ENCODE results near the gene CDK19.
"Not testable (repeated sequence)": the region's sequence is repeated elsewhere in the genome, so short reads cannot be mapped to it uniquely, and the experiment has no call there.

Gene CDK19

GRCh38 chr6:110786271-110786670 lies 29.0 kb downstream of the CDK19 start:
- Histone ChIP-seq H3K27me3 (ENCODE audit: control insufficient read depth in 1 of 2, insufficient read depth in 2 of 2, low read length in 2 of 2) (no peaks in the 10 kb centered on the region), H3K4me3 (ENCODE audit: low read length in 2 of 2) (no peak overlapping the region), H3K36me3 (ENCODE audit: control insufficient read depth in 2 of 2, insufficient read depth in 2 of 2, low read length in 2 of 2) (no peaks in the 10 kb centered on the region), H3K9me3 (ENCODE audit: control insufficient read depth in 2 of 2, low read length in 2 of 2) (no peaks in the 10 kb centered on the region), H3K9ac (ENCODE audit: low read length in 2 of 2) (no peak overlapping the region), H3K4me1 (ENCODE audit: control insufficient read depth, insufficient read depth, low read length) (no peaks in the 10 kb centered on the region), H3K27ac (ENCODE audit: low read length) (no peak overlapping the region)

- H3K4me1 ChIP-seq (ENCODE audit: control insufficient read depth, insufficient read depth, low read length) = no peaks in the 10 kb centered on the region
- H3K9me3 ChIP-seq (ENCODE audit: control insufficient read depth in 2 of 2, low read length in 2 of 2) = no peaks in the 10 kb centered on the region
- H3K27me3 ChIP-seq (ENCODE audit: control insufficient read depth in 1 of 2, insufficient read depth in 2 of 2, low read length in 2 of 2) = no peaks in the 10 kb centered on the region
- no peak overlapping the region for H3K9ac ChIP-seq (ENCODE audit: low read length in 2 of 2)
- no peak overlapping the region for H3K4me3 ChIP-seq (ENCODE audit: low read length in 2 of 2)
- H3K27ac ChIP-seq (ENCODE audit: low read length) = no peak overlapping the region
- H3K36me3 ChIP-seq (ENCODE audit: control insufficient read depth in 2 of 2, insufficient read depth in 2 of 2, low read length in 2 of 2) = no peaks in the 10 kb centered on the region
Measured at GRCh38 chr6:110784610-110784979, 30.7 kb downstream of the CDK19 start.

- Histone ChIP-seq H3K27me3 (ENCODE audit: control insufficient read depth in 1 of 2, insufficient read depth in 2 of 2, low read length in 2 of 2) (no peaks in the 10 kb centered on the region), H3K4me3 (ENCODE audit: low read length in 2 of 2) (no peak overlapping the region), H3K9ac (ENCODE audit: low read length in 2 of 2) (no peak overlapping the region)
Measured at GRCh38 chr6:110781522-110782214, 33.6 kb downstream of the CDK19 start.

GRCh38 chr6:110778333-110778732 lies 36.9 kb downstream of the CDK19 start:
- H3K4me3 ChIP-seq (ENCODE audit: low read length in 2 of 2) = no peak overlapping the region
- H3K27ac ChIP-seq (ENCODE audit: low read length) = no peak overlapping the region
- no peak overlapping the region for H3K9ac ChIP-seq (ENCODE audit: low read length in 2 of 2)
- no peaks in the 10 kb centered on the region for H3K36me3 ChIP-seq (ENCODE audit: control insufficient read depth in 2 of 2, insufficient read depth in 2 of 2, low read length in 2 of 2)
- H3K4me1 ChIP-seq (ENCODE audit: control insufficient read depth, insufficient read depth, low read length) = no peaks in the 10 kb centered on the region
- no peaks in the 10 kb centered on the region for H3K27me3 ChIP-seq (ENCODE audit: control insufficient read depth in 1 of 2, insufficient read depth in 2 of 2, low read length in 2 of 2)
- no peaks in the 10 kb centered on the region for H3K9me3 ChIP-seq (ENCODE audit: control insufficient read depth in 2 of 2, low read length in 2 of 2)

More at GRCh38 chr6:110781522-110782214, 33.6 kb downstream of the CDK19 start:
- Histone ChIP-seq H3K4me1 (ENCODE audit: control insufficient read depth, insufficient read depth, low read length) (no peaks in the 10 kb centered on the region), H3K9me3 (ENCODE audit: control insufficient read depth in 2 of 2, low read length in 2 of 2) (no peaks in the 10 kb centered on the region), H3K36me3 (ENCODE audit: control insufficient read depth in 2 of 2, insufficient read depth in 2 of 2, low read length in 2 of 2) (no peaks in the 10 kb centered on the region), H3K27ac (ENCODE audit: low read length) (no peak overlapping the region)

- Histone ChIP-seq H3K4me3 (ENCODE audit: low read length in 2 of 2) (no peak overlapping the region), H3K27me3 (ENCODE audit: control insufficient read depth in 1 of 2, insufficient read depth in 2 of 2, low read length in 2 of 2) (no peaks in the 10 kb centered on the region), H3K9ac (ENCODE audit: low read length in 2 of 2) (no peak overlapping the region), H3K9me3 (ENCODE audit: control insufficient read depth in 2 of 2, low read length in 2 of 2) (no peaks in the 10 kb centered on the region), H3K4me1 (ENCODE audit: control insufficient read depth, insufficient read depth, low read length) (no peaks in the 10 kb centered on the region), H3K27ac (ENCODE audit: low read length) (no peak overlapping the region), H3K36me3 (ENCODE audit: control insufficient read depth in 2 of 2, insufficient read depth in 2 of 2, low read length in 2 of 2) (no peaks in the 10 kb centered on the region)
Measured at GRCh38 chr6:110777636-110778035, 37.6 kb downstream of the CDK19 start.

- Histone ChIP-seq H3K27ac (ENCODE audit: low read length) (no peak overlapping the region), H3K27me3 (ENCODE audit: control insufficient read depth in 1 of 2, insufficient read depth in 2 of 2, low read length in 2 of 2) (no peaks in the 10 kb centered on the region), H3K36me3 (ENCODE audit: control insufficient read depth in 2 of 2, insufficient read depth in 2 of 2, low read length in 2 of 2) (no peaks in the 10 kb centered on the region), H3K4me1 (ENCODE audit: control insufficient read depth, insufficient read depth, low read length) (no peaks in the 10 kb centered on the region), H3K9me3 (ENCODE audit: control insufficient read depth in 2 of 2, low read length in 2 of 2) (no peaks in the 10 kb centered on the region), H3K4me3 (ENCODE audit: low read length in 2 of 2) (no peak overlapping the region), H3K9ac (ENCODE audit: low read length in 2 of 2) (no peak overlapping the region)
Measured at GRCh38 chr6:110776413-110776812, 38.9 kb downstream of the CDK19 start.

GRCh38 chr6:110769923-110770322 lies 45.3 kb downstream of the CDK19 start:
- H3K4me1 ChIP-seq (ENCODE audit: control insufficient read depth, insufficient read depth, low read length) = no peaks in the 10 kb centered on the region
- H3K27ac ChIP-seq (ENCODE audit: low read length) = no peak overlapping the region
- peaks cover 0 to 3% of the 10 kb centered on the region in 2 donors for H3K9me3 ChIP-seq (ENCODE audit: control insufficient read depth in 2 of 2, low read length in 2 of 2)
- no peak overlapping the region for H3K4me3 ChIP-seq (ENCODE audit: low read length in 2 of 2)
- H3K9ac ChIP-seq (ENCODE audit: low read length in 2 of 2) = no peak overlapping the region
- H3K36me3 ChIP-seq (ENCODE audit: control insufficient read depth in 2 of 2, insufficient read depth in 2 of 2, low read length in 2 of 2) = no peaks in the 10 kb centered on the region
- no peaks in the 10 kb centered on the region for H3K27me3 ChIP-seq (ENCODE audit: control insufficient read depth in 1 of 2, insufficient read depth in 2 of 2, low read length in 2 of 2)

GRCh38 chr6:110768057-110768456 lies 47.2 kb downstream of the CDK19 start:
- H3K9ac ChIP-seq (ENCODE audit: low read length in 2 of 2) = no peak overlapping the region
- no peak overlapping the region for H3K27ac ChIP-seq (ENCODE audit: low read length)
- no peak overlapping the region for H3K4me3 ChIP-seq (ENCODE audit: low read length in 2 of 2)
- H3K36me3 ChIP-seq (ENCODE audit: control insufficient read depth in 2 of 2, insufficient read depth in 2 of 2, low read length in 2 of 2) = no peaks in the 10 kb centered on the region
- H3K9me3 ChIP-seq (ENCODE audit: control insufficient read depth in 2 of 2, low read length in 2 of 2) = peaks cover 0 to 3% of the 10 kb centered on the region in 2 donors
- no peaks in the 10 kb centered on the region for H3K4me1 ChIP-seq (ENCODE audit: control insufficient read depth, insufficient read depth, low read length)
- no peaks in the 10 kb centered on the region for H3K27me3 ChIP-seq (ENCODE audit: control insufficient read depth in 1 of 2, insufficient read depth in 2 of 2, low read length in 2 of 2)

GRCh38 chr6:110761371-110761770 lies 53.9 kb downstream of the CDK19 start:
- no peak overlapping the region for H3K9ac ChIP-seq (ENCODE audit: low read length in 2 of 2)
- no peaks in the 10 kb centered on the region for H3K4me1 ChIP-seq (ENCODE audit: control insufficient read depth, insufficient read depth, low read length)
- no peak overlapping the region for H3K27ac ChIP-seq (ENCODE audit: low read length)
- no peaks in the 10 kb centered on the region for H3K9me3 ChIP-seq (ENCODE audit: control insufficient read depth in 2 of 2, low read length in 2 of 2)
- no peaks in the 10 kb centered on the region for H3K27me3 ChIP-seq (ENCODE audit: control insufficient read depth in 1 of 2, insufficient read depth in 2 of 2, low read length in 2 of 2)
- no peak overlapping the region for H3K4me3 ChIP-seq (ENCODE audit: low read length in 2 of 2)
- no peaks in the 10 kb centered on the region for H3K36me3 ChIP-seq (ENCODE audit: control insufficient read depth in 2 of 2, insufficient read depth in 2 of 2, low read length in 2 of 2)

- no peaks in the 10 kb centered on the region for H3K9me3 ChIP-seq (ENCODE audit: control insufficient read depth in 2 of 2, low read length in 2 of 2)
- H3K4me1 ChIP-seq (ENCODE audit: control insufficient read depth, insufficient read depth, low read length) = no peaks in the 10 kb centered on the region
- no peaks in the 10 kb centered on the region for H3K27me3 ChIP-seq (ENCODE audit: control insufficient read depth in 1 of 2, insufficient read depth in 2 of 2, low read length in 2 of 2)
- H3K9ac ChIP-seq (ENCODE audit: low read length in 2 of 2) = no peak overlapping the region
- no peaks in the 10 kb centered on the region for H3K36me3 ChIP-seq (ENCODE audit: control insufficient read depth in 2 of 2, insufficient read depth in 2 of 2, low read length in 2 of 2)
- no peak overlapping the region for H3K27ac ChIP-seq (ENCODE audit: low read length)
- no peak overlapping the region for H3K4me3 ChIP-seq (ENCODE audit: low read length in 2 of 2)
Measured at GRCh38 chr6:110760589-110760988, 54.7 kb downstream of the CDK19 start.

- not testable (repeated sequence) for H3K4me3 ChIP-seq (ENCODE audit: low read length in 2 of 2); H3K27me3 ChIP-seq (ENCODE audit: control insufficient read depth in 1 of 2, insufficient read depth in 2 of 2, low read length in 2 of 2); H3K9me3 ChIP-seq (ENCODE audit: control insufficient read depth in 2 of 2, low read length in 2 of 2); H3K9ac ChIP-seq (ENCODE audit: low read length in 2 of 2); H3K36me3 ChIP-seq (ENCODE audit: control insufficient read depth in 2 of 2, insufficient read depth in 2 of 2, low read length in 2 of 2); H3K27ac ChIP-seq (ENCODE audit: low read length); H3K4me1 ChIP-seq (ENCODE audit: control insufficient read depth, insufficient read depth, low read length)
Measured at GRCh38 chr6:110760098-110760497, 55.2 kb downstream of the CDK19 start.
